Tibial artery (tissue), 4 donors: ENCODE data around the gene RAB14.

Experiments
- DNase-seq, 2 donors: peaks; one replicate each; pipeline ENCODE4 v3.0.0-alpha.2; 2019
- H3K27ac ChIP-seq, 2 donors: fragments of 200-600 bp; sonication (generic) in 1 of 2; 1 replicate in 1 of 2; 2 replicates in 1 of 2; pipeline ENCODE4 v1.5.1; 2018 to 2019; ENCODE audit warnings: mild to moderate bottlenecking in 1 of 2
- H3K27me3 ChIP-seq, 2 donors: fragments of 200-600 bp; sonication (generic) in 1 of 2; one replicate each; pipeline versions ENCODE4 v1.5.1 to v1.6.0; 2016 to 2019
- H3K36me3 ChIP-seq, 3 donors: fragments of 200-600 bp; sonication (generic) in 2 of 3; one replicate each; pipeline ENCODE4 v1.5.1; 2016 to 2019; ENCODE audit warnings: mild to moderate bottlenecking in 2 of 3
- H3K4me1 ChIP-seq, 4 donors: fragments of 200-600 bp; sonication (generic) in 2 of 4; 1 replicate in 3 of 4; 2 replicates in 1 of 4; pipeline ENCODE4 v1.5.1; 2016 to 2019
- H3K4me3 ChIP-seq, 2 donors: fragments of 200-600 bp; sonication (generic) in 1 of 2; 1 replicate in 1 of 2; 2 replicates in 1 of 2; pipeline ENCODE4 v1.5.1; 2018 to 2019; ENCODE audit warnings: mild to moderate bottlenecking in 2 of 2
- H3K9me3 ChIP-seq, 3 donors: fragments of 200-600 bp; sonication (generic) in 1 of 3; one replicate each; pipeline ENCODE4 v1.5.1; 2016 to 2019
- intact Hi-C: fragments of 100-400 bp; cut with DNase I; formaldehyde crosslinking; loops from one replicate; pipeline ENCODE4 v1.15.0; 2023; ENCODE audit warnings: low total_unique reads
- TF ChIP-seq, protein P1 (sequence below), 2 experiments: fragments of 200-600 bp in 1 of 2; fragments of 450-650 bp in 1 of 2; IDR thresholded peaks; one replicate each; pipeline ENCODE4 v1.5.1; 2017 to 2019; ENCODE audit warnings: antibody characterized with exemption in 2 of 2, mild to moderate bottlenecking in 1 of 2, moderate library complexity in 1 of 2

RAB14 gene

DNA sequence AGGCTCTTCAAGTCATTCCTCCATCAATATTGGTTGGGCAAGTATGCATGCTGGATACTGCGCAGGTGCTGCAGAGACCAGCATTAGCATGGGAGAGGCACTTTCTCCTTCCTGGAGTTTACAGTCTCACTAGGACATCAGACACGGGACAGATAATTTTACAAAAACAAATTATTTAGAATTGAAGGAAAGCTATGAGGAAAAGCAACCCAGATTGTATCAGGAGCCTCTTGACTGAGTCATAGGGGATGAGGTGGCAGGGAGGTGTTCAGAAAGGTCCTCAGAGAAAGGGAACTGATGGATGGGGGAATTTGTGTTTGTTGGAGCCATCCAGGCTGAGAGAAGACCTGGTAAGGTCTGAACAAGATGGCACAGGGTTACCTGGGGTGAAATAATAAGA, 24.5 kb upstream of the RAB14 start:
- intact Hi-C loops = loop anchor here (5.0 kb wide), 1 partner anchor 176 kb away; no protein-coding TSS in a partner anchor

DNA sequence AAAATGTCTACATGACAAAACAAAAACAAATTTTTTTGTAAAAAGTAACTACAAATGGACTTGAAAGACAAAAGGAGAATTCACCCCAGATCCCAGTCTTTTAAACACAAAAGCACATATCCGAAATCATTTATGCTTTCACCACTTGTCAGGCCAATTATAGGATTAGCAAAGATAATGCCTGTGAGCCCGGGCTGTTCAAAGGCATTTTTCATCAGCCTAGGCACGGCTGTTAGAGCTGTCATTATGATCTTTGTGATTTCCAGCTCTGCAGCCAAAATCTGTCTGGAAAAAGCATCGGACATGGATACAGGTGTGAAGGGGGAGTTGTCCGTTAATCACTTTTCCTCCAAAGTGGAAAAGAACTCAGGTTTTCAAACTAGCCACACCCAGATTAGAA, 23.6 kb upstream of the RAB14 start:
- intact Hi-C loops = loop anchor here (5.0 kb wide), 1 partner anchor 177 kb away; no protein-coding TSS in a partner anchor
- H3K4me1 ChIP-seq = peaks cover 0 to 4% (median 0%) of the 10 kb centered on the region in 4 donors
- no peak overlapping the region for H3K27ac ChIP-seq
- no peaks in the 10 kb centered on the region for H3K36me3 ChIP-seq
- H3K27me3 ChIP-seq = no peaks in the 10 kb centered on the region
- TF ChIP-seq, protein P1, sequence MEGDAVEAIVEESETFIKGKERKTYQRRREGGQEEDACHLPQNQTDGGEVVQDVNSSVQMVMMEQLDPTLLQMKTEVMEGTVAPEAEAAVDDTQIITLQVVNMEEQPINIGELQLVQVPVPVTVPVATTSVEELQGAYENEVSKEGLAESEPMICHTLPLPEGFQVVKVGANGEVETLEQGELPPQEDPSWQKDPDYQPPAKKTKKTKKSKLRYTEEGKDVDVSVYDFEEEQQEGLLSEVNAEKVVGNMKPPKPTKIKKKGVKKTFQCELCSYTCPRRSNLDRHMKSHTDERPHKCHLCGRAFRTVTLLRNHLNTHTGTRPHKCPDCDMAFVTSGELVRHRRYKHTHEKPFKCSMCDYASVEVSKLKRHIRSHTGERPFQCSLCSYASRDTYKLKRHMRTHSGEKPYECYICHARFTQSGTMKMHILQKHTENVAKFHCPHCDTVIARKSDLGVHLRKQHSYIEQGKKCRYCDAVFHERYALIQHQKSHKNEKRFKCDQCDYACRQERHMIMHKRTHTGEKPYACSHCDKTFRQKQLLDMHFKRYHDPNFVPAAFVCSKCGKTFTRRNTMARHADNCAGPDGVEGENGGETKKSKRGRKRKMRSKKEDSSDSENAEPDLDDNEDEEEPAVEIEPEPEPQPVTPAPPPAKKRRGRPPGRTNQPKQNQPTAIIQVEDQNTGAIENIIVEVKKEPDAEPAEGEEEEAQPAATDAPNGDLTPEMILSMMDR (IDR thresholded peaks at IDR 0.05) = no peak
- H3K4me3 ChIP-seq = no peak overlapping the region
- DNase-seq = no peak
- no peaks in the 10 kb centered on the region for H3K9me3 ChIP-seq

More for the DNA sequence above, 24.5 kb upstream of the RAB14 start:
- Histone ChIP-seq H3K36me3 (peaks cover 0 to 3% (median 0%) of the 10 kb centered on the region in 3 donors), H3K9me3 (no peaks in the 10 kb centered on the region), H3K27me3 (no peaks in the 10 kb centered on the region), H3K4me1 (peaks cover 0 to 4% (median 0%) of the 10 kb centered on the region in 4 donors), H3K27ac (no peak overlapping the region), H3K4me3 (no peak overlapping the region)
- no peak for DNase-seq
- TF ChIP-seq, protein P1 (IDR thresholded peaks at IDR 0.05) = no peak

DNA sequence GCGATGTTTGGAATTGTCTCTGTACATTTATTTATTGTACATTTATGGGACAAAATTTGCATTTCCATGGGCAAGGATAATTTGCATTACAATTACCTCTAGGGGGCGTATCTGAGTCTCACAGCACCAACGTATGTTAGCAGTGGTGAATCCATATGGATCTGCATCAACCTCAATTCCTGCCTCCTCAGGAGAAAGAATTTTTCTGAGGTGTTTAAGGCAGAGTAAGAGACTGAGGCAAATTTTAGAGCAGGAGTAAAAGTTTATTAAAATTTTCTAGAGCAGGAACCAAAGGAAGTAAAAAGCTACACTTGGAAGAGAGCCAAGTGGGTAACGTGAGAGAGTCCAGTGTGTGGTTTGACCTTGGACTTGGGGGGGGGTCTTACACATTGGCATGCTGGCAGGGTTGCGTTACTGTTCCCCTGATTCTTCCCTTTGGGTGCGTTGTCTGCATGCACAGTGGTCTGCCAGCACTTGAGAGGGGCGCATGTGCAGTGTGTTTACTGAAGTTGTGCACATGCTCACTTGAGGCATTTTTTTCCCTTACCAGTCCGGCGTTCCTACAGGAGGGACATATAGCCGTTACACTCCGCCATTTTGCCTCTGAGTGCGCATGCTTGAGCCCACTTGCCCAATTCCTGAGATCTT, 21.0 kb upstream of the RAB14 start:
- Histone ChIP-seq H3K9me3 (no peaks in the 10 kb centered on the region), H3K4me3 (no peak overlapping the region), H3K27me3 (no peaks in the 10 kb centered on the region), H3K36me3 (no peaks in the 10 kb centered on the region), H3K4me1 (peaks cover 0 to 4% (median 0%) of the 10 kb centered on the region in 4 donors), H3K27ac (no peak overlapping the region)
- TF ChIP-seq, protein P1 (IDR thresholded peaks at IDR 0.05) = peak; percentile 67 to 72
- no peak for DNase-seq
- intact Hi-C loops = loop anchor here (5.0 kb wide), 2 partner anchors 45 to 85 kb away; partner anchors contain the start of gene GSN

DNA sequence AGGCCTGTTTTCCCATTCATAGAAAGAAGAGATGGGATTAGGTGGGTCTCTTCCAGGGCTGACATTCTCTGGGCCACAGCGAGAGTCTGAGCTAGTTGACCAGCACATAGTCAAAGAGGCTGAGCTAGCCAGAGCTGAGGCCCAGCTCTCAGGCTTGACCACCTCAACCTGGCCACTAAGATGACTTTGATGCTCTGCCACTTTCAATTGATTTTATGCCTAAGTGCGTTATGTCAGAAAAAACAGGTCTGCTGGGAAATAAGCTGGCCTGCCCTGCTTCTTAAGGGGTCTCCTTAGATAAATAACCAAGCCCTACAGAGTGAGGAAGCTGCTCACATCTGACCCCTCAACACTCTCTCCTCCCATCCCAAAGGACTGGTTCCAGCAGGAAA, 20.0 kb upstream of the RAB14 start:
- TF ChIP-seq, protein P1 (IDR thresholded peaks at IDR 0.05) = no peak
- H3K36me3 ChIP-seq = no peaks in the 10 kb centered on the region
- H3K27ac ChIP-seq = no peak overlapping the region
- H3K4me3 ChIP-seq = no peak overlapping the region
- intact Hi-C loops = loop anchor here (5.0 kb wide), 2 partner anchors 46 to 86 kb away; partner anchors contain the start of gene GSN
- no peaks in the 10 kb centered on the region for H3K9me3 ChIP-seq
- no peak for DNase-seq
- H3K4me1 ChIP-seq = peaks cover 0 to 4% (median 0%) of the 10 kb centered on the region in 4 donors
- H3K27me3 ChIP-seq = no peaks in the 10 kb centered on the region

DNA sequence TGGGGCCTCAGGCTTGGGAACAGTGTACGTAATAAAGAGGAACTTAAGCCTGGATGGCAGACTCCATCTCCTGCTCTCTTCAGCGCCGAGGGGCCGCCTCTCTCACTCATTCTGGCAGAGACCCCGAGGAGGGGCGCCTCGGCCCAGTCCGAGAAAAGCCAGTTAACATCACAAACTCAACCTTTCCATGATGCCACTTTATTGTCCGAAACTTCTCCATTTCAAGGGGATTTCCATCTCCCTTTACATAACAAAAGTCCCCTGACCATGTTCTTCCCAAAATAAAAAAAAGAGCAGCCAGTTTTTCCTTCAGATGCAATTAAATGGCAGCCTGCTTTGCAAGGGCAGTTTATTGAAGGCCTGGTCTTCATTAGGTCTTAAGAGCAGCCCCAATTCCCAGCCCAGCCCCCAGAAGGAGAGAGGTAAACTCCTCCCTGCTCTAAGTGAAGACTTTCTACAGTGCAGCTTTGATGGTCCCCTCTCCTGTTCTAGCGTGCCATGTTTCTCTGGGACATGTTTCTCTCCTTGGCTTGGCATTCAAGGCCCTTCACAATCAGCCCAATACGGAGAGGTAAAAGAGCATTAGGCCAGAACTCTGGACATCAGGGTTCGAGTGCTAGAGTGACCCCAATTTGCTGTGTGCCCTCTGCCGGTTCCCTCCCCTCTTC, 19.5 kb upstream of the RAB14 start:
- no peaks in the 10 kb centered on the region for H3K9me3 ChIP-seq
- no peak for DNase-seq
- no peaks in the 10 kb centered on the region for H3K36me3 ChIP-seq
- intact Hi-C loops = loop anchor here (5.0 kb wide), 2 partner anchors 46 to 86 kb away; partner anchors contain the start of gene GSN
- H3K27ac ChIP-seq = no peak overlapping the region
- no peak overlapping the region for H3K4me3 ChIP-seq
- TF ChIP-seq, protein P1 (IDR thresholded peaks at IDR 0.05) = no peak
- peaks cover 0 to 4% (median 0%) of the 10 kb centered on the region in 4 donors for H3K4me1 ChIP-seq
- H3K27me3 ChIP-seq = no peaks in the 10 kb centered on the region
